Stimulated activated CD8-positive, alpha-beta memory T cell treated with anti-CD3 and anti-CD28 coated beads, Interleukin-15, amount 100 ng/mL, for 1 hour (primary cell): ENCODE results near the gene DCDC2B.
A peak's percentile ranks its signal among the peaks of the same experiment; 100 is the strongest.

ENCODE experiments used
- DNase-seq: peaks from one replicate; pipeline ENCODE4 v3.0.0-alpha.2; 2020; ENCODE audit warnings: low read depth

DCDC2B gene

GRCh38 chr1:32223683-32224082 is 14.8 kb downstream of the DCDC2B start:
- no peak for DNase-seq

GRCh38 chr1:32224285-32224684 is 15.4 kb downstream of the DCDC2B start:
- no peak for DNase-seq

GRCh38 chr1:32228771-32229170 is 19.9 kb downstream of the DCDC2B start:
- DNase-seq = no peak

- no peak for DNase-seq
Observed at GRCh38 chr1:32231843-32232432, 23.0 kb downstream of the DCDC2B start.

GRCh38 chr1:32232558-32233304 is 23.8 kb downstream of the DCDC2B start:
- DNase-seq = no peak

GRCh38 chr1:32234792-32235191 is 25.9 kb downstream of the DCDC2B start:
- no peak for DNase-seq

GRCh38 chr1:32239337-32239736 is 30.4 kb downstream of the DCDC2B start:
- DNase-seq = no peak

GRCh38 chr1:32239790-32240139 is 30.9 kb downstream of the DCDC2B start:
- no peak for DNase-seq

GRCh38 chr1:32240140-32240951 is 31.5 kb downstream of the DCDC2B start:
- DNase-seq = peak; percentile 35

GRCh38 chr1:32241001-32241763 is 32.3 kb downstream of the DCDC2B start:
- no peak for DNase-seq

GRCh38 chr1:32242341-32242851 is 33.5 kb downstream of the DCDC2B start:
- DNase-seq = no peak

GRCh38 chr1:32246888-32247273 is 38.0 kb downstream of the DCDC2B start, which contains the start of gene FAM167B:
Gene FAM167B (plus strand): TSS chr1:32247222. CDS start chr1:32247422, 200 bp downstream.
- DNase-seq = no peak

- no peak for DNase-seq
Observed at GRCh38 chr1:32247452-32247851, 38.6 kb downstream of the DCDC2B start.

- DNase-seq = peak; percentile 56
Observed at GRCh38 chr1:32247983-32248889, 39.3 kb downstream of the DCDC2B start.

- DNase-seq = peak; percentile 52
Observed at GRCh38 chr1:32249831-32250525, 41.1 kb downstream of the DCDC2B start.

- no peak for DNase-seq
Observed at GRCh38 chr1:32250893-32251716, 42.2 kb downstream of the DCDC2B start, which contains the start of gene LCK. Gene LCK (plus strand): TSS chr1:32251265. CDS start chr1:32274330, 23,065 bp downstream.

GRCh38 chr1:32255072-32256071 is 46.5 kb downstream of the DCDC2B start:
- no peak for DNase-seq
